GM23248 (cell line): Measurements from ENCODE around the gene SPTBN5. TPM values are rescaled to one million over a fixed set of nuclear protein-coding genes. Genes with fewer than 3 reads are reported as not detected.
A peak's percentile ranks its signal among the peaks of the same experiment; 100 is the strongest.

Experiments used
- DNase-seq: peaks from one replicate; pipeline ENCODE4 v3.0.0-alpha.2; 2015
- H2AFZ ChIP-seq: fragments of 200-600 bp; sonication (generic); 2 replicates; pipeline ENCODE4 v1.6.1; 2016; ENCODE audit warnings: antibody characterized with exemption
- H3F3A ChIP-seq: fragments of 200-600 bp; sonication (generic); 2 replicates; pipeline ENCODE4 v1.6.1; 2016; ENCODE audit warnings: mild to moderate bottlenecking, antibody characterized with exemption, mixed run types; ENCODE audit not compliant: insufficient read depth
- H3K27ac ChIP-seq: fragments of 200-600 bp; sonication (generic); 2 replicates; pipeline ENCODE4 v1.5.1; 2016; ENCODE audit warnings: mild to moderate bottlenecking
- H3K27me3 ChIP-seq: fragments of 200-600 bp; sonication (generic); replicated peaks from 2 replicates; pipeline ENCODE4 v1.6.1; 2016; ENCODE audit warnings: mild to moderate bottlenecking; ENCODE audit not compliant: insufficient read depth
- H3K36me3 ChIP-seq: fragments of 200-600 bp; sonication (generic); 2 replicates; pipeline ENCODE4 v1.6.1; 2016; ENCODE audit warnings: low read depth, mild to moderate bottlenecking
- H3K4me1 ChIP-seq: fragments of 200-600 bp; sonication (generic); 2 replicates; pipeline ENCODE4 v1.6.1; 2016; ENCODE audit warnings: mild to moderate bottlenecking; ENCODE audit not compliant: insufficient read depth
- H3K4me2 ChIP-seq: fragments of 200-600 bp; sonication (generic); one replicate; pipeline ENCODE4 v1.6.1; 2016; ENCODE audit warnings: mild to moderate bottlenecking; ENCODE audit not compliant: unreplicated experiment
- H3K4me3 ChIP-seq: fragments of 200-600 bp; sonication (generic); 2 replicates; pipeline ENCODE4 v1.5.1; 2016; ENCODE audit warnings: mild to moderate bottlenecking
- H3K79me2 ChIP-seq: fragments of 200-600 bp; sonication (generic); 2 replicates; pipeline ENCODE4 v1.6.1; 2016; ENCODE audit warnings: mild to moderate bottlenecking; ENCODE audit not compliant: insufficient read depth
- H3K9ac ChIP-seq: fragments of 200-600 bp; sonication (generic); 2 replicates; pipeline ENCODE4 v1.6.1; 2016; ENCODE audit warnings: mild to moderate bottlenecking
- H3K9me2 ChIP-seq: fragments of 200-600 bp; sonication (generic); 2 replicates; pipeline ENCODE4 v1.6.1; 2016; ENCODE audit warnings: mixed run types, mild to moderate bottlenecking, moderate library complexity; ENCODE audit not compliant: insufficient read depth
- H3K9me3 ChIP-seq: fragments of 200-600 bp; sonication (generic); one replicate; pipeline ENCODE4 v1.6.1; 2017; ENCODE audit warnings: low read depth
- H4K20me1 ChIP-seq: fragments of 200-600 bp; sonication (generic); 2 replicates; pipeline ENCODE4 v1.6.0; 2016; ENCODE audit not compliant: insufficient read depth
- EZH2 ChIP-seq: fragments of 200-600 bp; sonication (generic); IDR thresholded peaks from 2 replicates; pipeline ENCODE4 v1.6.1; 2018; ENCODE audit warnings: antibody characterized with exemption, mild to moderate bottlenecking; ENCODE audit not compliant: insufficient read depth, poor library complexity, severe bottlenecking
- EZH2phosphoT487 ChIP-seq: fragments of 200-600 bp; sonication (generic); IDR thresholded peaks from 2 replicates; pipeline ENCODE4 v1.6.1; 2018; ENCODE audit warnings: antibody characterized with exemption, moderate library complexity, mild to moderate bottlenecking, low read depth; ENCODE audit not compliant: insufficient read depth
- WGBS, 2 experiments: methylation state at CpG; one replicate each; pipeline ENCODE4 v1.1.6; 2015 to 2017; ENCODE audit warnings: low lambda C conversion rate in 2 of 2, low coverage in 1 of 2; ENCODE audit errors: missing lambda C conversion rate in 2 of 2; 5-methylcytosine and 5-hydroxymethylcytosine counted together
- in situ Hi-C: fragments of 300-500 bp; cut with MboI; formaldehyde crosslinking; loops from 2 replicates; pipeline ENCODE4 v1.15.0; 2020
- polyA plus RNA-seq: library from polyadenylated mRNA; unstranded; fragments of >200 nt; fragmentation: Nextera tagmentation; extraction: Ambion mirVana; gene quantifications from 2 replicates; pipeline ENCODE4 v1.2.1, GENCODE V29; 2016
- total RNA-seq: library from RNA; depleted of rRNA; stranded (reverse); fragments of >200 nt; shearing (Covaris generic); gene quantifications from 2 replicates; pipeline ENCODE4 v1.2.3, GENCODE V29; 2014

The SPTBN5 gene
- total and polyA plus RNA-seq, 2 experiments from 2014 or later: 0.03 to 0.11 TPM

- Histone ChIP-seq H3K36me3 (no peaks in the 10 kb centered on the region), H3K79me2 (no peaks in the 10 kb centered on the region), H3K4me1 (no peaks in the 10 kb centered on the region; the same call in 1 of the 2 replicates), H2AFZ (no peak overlapping the region), H3K27ac (no peak overlapping the region), H3F3A (no peaks in the 10 kb centered on the region), H3K9ac (no peak overlapping the region), H3K9me3 (no peaks in the 10 kb centered on the region), H3K9me2 (no peaks in the 10 kb centered on the region), H3K27me3 (no peaks in the 10 kb centered on the region), H4K20me1 (no peaks in the 10 kb centered on the region), H3K4me3 (no peak overlapping the region), H3K4me2 (no peak overlapping the region)
- TF ChIP-seq EZH2phosphoT487 (no peak), EZH2 (no peak)
- WGBS, 2 experiments: 93% methylated on average over 13 of the region's 13 CpGs
- DNase-seq: no peak
- in situ Hi-C loops: no loop called here
Observed at GRCh38 chr15:41829959-41830646, 63.8 kb downstream of the SPTBN5 start.

GRCh38 chr15:41828807-41829141 lies 65.1 kb downstream of the SPTBN5 start:
- peak overlapping the region; percentile 79 for H3K9ac ChIP-seq
- in situ Hi-C loops: no loop called here
- 0 out of 2 replicates have a peak overlapping the region, but pooled peaks have one; percentile 30 for H3K27ac ChIP-seq
- H2AFZ ChIP-seq: peak overlapping the region; percentile 73
- H4K20me1 ChIP-seq: no peaks in the 10 kb centered on the region
- no peaks in the 10 kb centered on the region for H3F3A ChIP-seq
- H3K27me3 ChIP-seq: no peaks in the 10 kb centered on the region
- DNase-seq: no peak
- TF ChIP-seq EZH2 (no peak), EZH2phosphoT487 (no peak)
- H3K9me3 ChIP-seq: no peaks in the 10 kb centered on the region
- 10 to 14% methylated on average over 6 of the region's 6 CpGs for WGBS, 2 experiments
- H3K4me2 ChIP-seq: peak overlapping the region; percentile 89
- H3K4me1 ChIP-seq: no peaks in the 10 kb centered on the region; the same call in 1 of the 2 replicates
- H3K9me2 ChIP-seq: no peaks in the 10 kb centered on the region
- H3K4me3 ChIP-seq: peak overlapping the region; percentile 77
- no peaks in the 10 kb centered on the region for H3K79me2 ChIP-seq
- no peaks in the 10 kb centered on the region for H3K36me3 ChIP-seq

GRCh38 chr15:41827880-41828806 lies 65.7 kb downstream of the SPTBN5 start, which contains the start of gene JMJD7:
TSS of gene JMJD7 (plus strand) at chr15:41828092. CDS start at chr15:41828125, 33 bp downstream.
- Histone ChIP-seq H3K9ac (peak within 1 kb of the TSS; percentile 79), H3K27ac (peak within 1 kb of the TSS; percentile 30; the same call in 1 of the 2 replicates), H3K4me1 (no peaks in the 10 kb centered on the region; the same call in 1 of the 2 replicates), H3K79me2 (no peaks in the 10 kb centered on the region), H3F3A (no peaks in the 10 kb centered on the region), H2AFZ (peak within 1 kb of the TSS; percentile 75), H3K9me2 (no peaks in the 10 kb centered on the region), H3K9me3 (no peaks in the 10 kb centered on the region), H3K4me3 (peak within 1 kb of the TSS; percentile 77), H4K20me1 (no peaks in the 10 kb centered on the region), H3K27me3 (no peaks in the 10 kb centered on the region), H3K4me2 (peak within 1 kb of the TSS; percentile 89), H3K36me3 (no peaks in the 10 kb centered on the region)
- WGBS, 2 experiments: 1% methylated on average over 42 to 66 of the region's 66 CpGs
- TF ChIP-seq EZH2phosphoT487 (no peak), EZH2 (no peak)
- in situ Hi-C loops: no loop called here
- DNase-seq: peak; percentile 95

- no peaks in the 10 kb centered on the region for H3K79me2 ChIP-seq
- 6 to 7% methylated on average over 36 to 37 of the region's 37 CpGs for WGBS, 2 experiments
- no peaks in the 10 kb centered on the region for H3K9me3 ChIP-seq
- no peaks in the 10 kb centered on the region for H3K36me3 ChIP-seq
- no peaks in the 10 kb centered on the region; the same call in 1 of the 2 replicates for H3K4me1 ChIP-seq
- no peak for DNase-seq
- H4K20me1 ChIP-seq: no peaks in the 10 kb centered on the region
- no peaks in the 10 kb centered on the region for H3K9me2 ChIP-seq
- no peak overlapping the region for H3K27ac ChIP-seq
- H3K4me2 ChIP-seq: peak overlapping the region; percentile 88
- H3K9ac ChIP-seq: peak overlapping the region; percentile 71
- H2AFZ ChIP-seq: peak overlapping the region; percentile 75
- TF ChIP-seq EZH2: no peak
- TF ChIP-seq EZH2phosphoT487: no peak
- in situ Hi-C loops: no loop called here
- no peaks in the 10 kb centered on the region for H3F3A ChIP-seq
- H3K27me3 ChIP-seq: no peaks in the 10 kb centered on the region
- H3K4me3 ChIP-seq: peak overlapping the region; percentile 77
Observed at GRCh38 chr15:41827290-41827879, 66.5 kb downstream of the SPTBN5 start.
